ENCODE data around the gene ABCF1. TPM values are rescaled to one million over a fixed set of nuclear protein-coding genes. Genes with fewer than 3 reads are reported as not detected.

Gene ABCF1
- total and polyA plus RNA-seq, 9 of the 15 experiments (the other 6 are each of a cell fraction or from before 2014, with no cell fraction given) = 41.6 to 193 (median 102) TPM

- TF ChIP-seq CHAMP1 (IDR thresholded peaks at IDR 0.05) (no peak), USF1 (CRISPR knock-in tag; IDR thresholded peaks at IDR 0.05) (no peak), JUNB (CRISPR knock-in tag; conservative IDR thresholded peaks at IDR 0.05) (no peak), POLR3G (IDR thresholded peaks at IDR 0.05; ENCODE audit: extremely low read depth, insufficient read length, insufficient replicate concordance) (no peak), JUN (IDR thresholded peaks at IDR 0.05; ENCODE audit: borderline replicate concordance, low read depth, low read length) (no peak), JUN (CRISPR knock-in tag; IDR thresholded peaks at IDR 0.05; ENCODE audit: borderline replicate concordance) (no peak), ZNF717 (CRISPR knock-in tag; IDR thresholded peaks at IDR 0.05) (peak; percentile 49; the same call in 1 of the 2 replicates), ZNF277 (CRISPR knock-in tag; IDR thresholded peaks at IDR 0.05; ENCODE audit: borderline replicate concordance) (no peak), HMG20B (CRISPR knock-in tag; IDR thresholded peaks at IDR 0.05) (no peak), GATA2 (CRISPR knock-in tag; IDR thresholded peaks at IDR 0.05) (no peak), RFX1 (IDR thresholded peaks at IDR 0.05) (no peak), HDAC3 (IDR thresholded peaks at IDR 0.05; ENCODE audit: borderline replicate concordance, partially characterized antibody) (peak; percentile 1), FOXJ2 (tag; IDR thresholded peaks at IDR 0.05) (no peak; the same call in 1 of the 2 replicates), E2F1 (CRISPR knock-in tag; IDR thresholded peaks at IDR 0.05) (0 out of 2 replicates have a peak, but pooled peaks have one; percentile 47)
- TF ChIP-seq, protein P1, sequence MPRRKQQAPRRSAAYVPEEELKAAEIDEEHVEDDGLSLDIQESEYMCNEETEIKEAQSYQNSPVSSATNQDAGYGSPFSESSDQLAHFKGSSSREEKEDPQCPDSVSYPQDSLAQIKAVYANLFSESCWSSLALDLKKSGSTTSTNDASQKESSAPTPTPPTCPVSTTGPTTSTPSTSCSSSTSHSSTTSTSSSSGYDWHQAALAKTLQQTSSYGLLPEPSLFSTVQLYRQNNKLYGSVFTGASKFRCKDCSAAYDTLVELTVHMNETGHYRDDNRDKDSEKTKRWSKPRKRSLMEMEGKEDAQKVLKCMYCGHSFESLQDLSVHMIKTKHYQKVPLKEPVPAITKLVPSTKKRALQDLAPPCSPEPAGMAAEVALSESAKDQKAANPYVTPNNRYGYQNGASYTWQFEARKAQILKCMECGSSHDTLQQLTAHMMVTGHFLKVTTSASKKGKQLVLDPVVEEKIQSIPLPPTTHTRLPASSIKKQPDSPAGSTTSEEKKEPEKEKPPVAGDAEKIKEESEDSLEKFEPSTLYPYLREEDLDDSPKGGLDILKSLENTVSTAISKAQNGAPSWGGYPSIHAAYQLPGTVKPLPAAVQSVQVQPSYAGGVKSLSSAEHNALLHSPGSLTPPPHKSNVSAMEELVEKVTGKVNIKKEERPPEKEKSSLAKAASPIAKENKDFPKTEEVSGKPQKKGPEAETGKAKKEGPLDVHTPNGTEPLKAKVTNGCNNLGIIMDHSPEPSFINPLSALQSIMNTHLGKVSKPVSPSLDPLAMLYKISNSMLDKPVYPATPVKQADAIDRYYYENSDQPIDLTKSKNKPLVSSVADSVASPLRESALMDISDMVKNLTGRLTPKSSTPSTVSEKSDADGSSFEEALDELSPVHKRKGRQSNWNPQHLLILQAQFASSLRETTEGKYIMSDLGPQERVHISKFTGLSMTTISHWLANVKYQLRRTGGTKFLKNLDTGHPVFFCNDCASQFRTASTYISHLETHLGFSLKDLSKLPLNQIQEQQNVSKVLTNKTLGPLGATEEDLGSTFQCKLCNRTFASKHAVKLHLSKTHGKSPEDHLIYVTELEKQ (CRISPR knock-in tag; IDR thresholded peaks at IDR 0.05) = no peak
These were observed 44.9 kb downstream of the ABCF1 start (continued) for GRCh38 chr6:30615958-30616810.

Data from K562 (cell line).